WTC11 (cell line): ENCODE results near the gene RNF182. TPM values are rescaled to one million over a fixed set of nuclear protein-coding genes. Genes with fewer than 3 reads are reported as not detected.

Experiments
- ATAC-seq: fragments of 200-7000 bp; cut with Tn5 transposase; 2 replicates; pipeline ENCODE4 v1.10.0; 2021; ENCODE audit warnings: mild to moderate bottlenecking, moderate library complexity
- CTCF ChIA-PET: fragments of 300-600 bp; sonication (Branson Sonifier 250); formaldehyde crosslinking; loops from one replicate; lab custom pipeline; 2021; ENCODE audit warnings: antibody characterized with exemption; lab: Charles Lee
- POLR2A ChIA-PET: fragments of 350-600 bp; sonication (Branson Sonifier 250); formaldehyde crosslinking; loops from one replicate; lab custom pipeline; 2021; ENCODE audit warnings: antibody characterized with exemption; lab: Charles Lee
- DNase-seq: peaks from one replicate; pipeline ENCODE4 v3.0.0; 2021; ENCODE audit warnings: low spot score
- H3K27ac Mint-ChIP-seq: 2 replicates; pipeline ENCODE4 v1.8.0; 2021; ENCODE audit warnings: mixed read lengths
- H3K27me3 Mint-ChIP-seq: 2 replicates; pipeline ENCODE4 v1.8.0; 2021; ENCODE audit warnings: low read depth, mild to moderate bottlenecking, moderate library complexity, mixed read lengths
- H3K36me3 Mint-ChIP-seq: 2 replicates; pipeline ENCODE4 v1.8.0; 2021; ENCODE audit warnings: mixed read lengths
- H3K4me1 Mint-ChIP-seq: 2 replicates; pipeline ENCODE4 v1.8.0; 2022; ENCODE audit warnings: mixed read lengths
- H3K4me3 Mint-ChIP-seq: 2 replicates; pipeline ENCODE4 v1.8.0; 2021; ENCODE audit warnings: mild to moderate bottlenecking, moderate library complexity, mixed read lengths
- H3K9me3 Mint-ChIP-seq: 2 replicates; pipeline ENCODE4 v1.8.0; 2021; ENCODE audit warnings: mixed read lengths
- ATF2 ChIP-seq: sonication (generic); formaldehyde crosslinking; IDR thresholded peaks from 2 replicates; pipeline ENCODE4 v1.8.1; 2022; ENCODE audit warnings: low read depth, missing genetic modification reagents, borderline replicate concordance
- CBFB ChIP-seq: sonication (generic); formaldehyde crosslinking; IDR thresholded peaks from 2 replicates; pipeline ENCODE4 v1.8.1; 2022; ENCODE audit warnings: mild to moderate bottlenecking, low read depth, missing genetic modification reagents
- CDX4 ChIP-seq: fragments of 250-450 bp; sonication (Bioruptor Pico); IDR thresholded peaks from 2 replicates; pipeline ENCODE4 v1.9.0; 2021; ENCODE audit warnings: moderate library complexity, mild to moderate bottlenecking, inconsistent platforms, borderline replicate concordance
- ELF4 ChIP-seq: sonication (generic); formaldehyde crosslinking; IDR thresholded peaks from 2 replicates; pipeline ENCODE4 v1.8.1; 2022; ENCODE audit warnings: low read depth, mild to moderate bottlenecking, moderate library complexity, missing genetic modification reagents
- ERG ChIP-seq: fragments of 250-450 bp; sonication (Bioruptor Pico); IDR thresholded peaks from 2 replicates; pipeline ENCODE4 v1.8.0; 2021; ENCODE audit warnings: mild to moderate bottlenecking
- FOXP4 ChIP-seq: sonication (generic); formaldehyde crosslinking; IDR thresholded peaks from 2 replicates; pipeline ENCODE4 v1.8.0; 2022; ENCODE audit warnings: mild to moderate bottlenecking, missing genetic modification reagents
- GABPB1 ChIP-seq: sonication (generic); formaldehyde crosslinking; IDR thresholded peaks from 2 replicates; pipeline ENCODE4 v1.8.1; 2023; ENCODE audit warnings: mild to moderate bottlenecking, missing genetic modification reagents
- GTF2I ChIP-seq: fragments of 250-450 bp; sonication (Bioruptor Pico); conservative IDR thresholded peaks from 2 replicates; pipeline ENCODE4 v1.4.0; 2021; ENCODE audit warnings: mild to moderate bottlenecking
- PRDM15 ChIP-seq: sonication (generic); formaldehyde crosslinking; IDR thresholded peaks from 2 replicates; pipeline ENCODE4 v1.8.0; 2022; ENCODE audit warnings: missing genetic modification reagents
- TP53 ChIP-seq: sonication (generic); formaldehyde crosslinking; IDR thresholded peaks from 2 replicates; pipeline ENCODE4 v1.8.1; 2023; ENCODE audit warnings: mild to moderate bottlenecking, missing genetic modification reagents
- ZBTB21 ChIP-seq: sonication (generic); formaldehyde crosslinking; IDR thresholded peaks from 2 replicates; pipeline ENCODE4 v1.8.1; 2023; ENCODE audit warnings: mild to moderate bottlenecking, missing genetic modification reagents, borderline replicate concordance
- ZNF121 ChIP-seq: sonication (generic); formaldehyde crosslinking; IDR thresholded peaks from 2 replicates; pipeline ENCODE4 v1.8.0; 2023; ENCODE audit warnings: missing genetic modification reagents
- ZNF232 ChIP-seq: sonication (generic); formaldehyde crosslinking; IDR thresholded peaks from 2 replicates; pipeline ENCODE4 v1.8.0; 2022; ENCODE audit warnings: mild to moderate bottlenecking, missing genetic modification reagents
- total RNA-seq: library from RNA; stranded (reverse); gene quantifications from 3 replicates; pipeline ENCODE4 v1.2.3, GENCODE V29; 2021
- TF ChIP-seq, protein P1 (sequence below): sonication (generic); formaldehyde crosslinking; IDR thresholded peaks from 2 replicates; pipeline ENCODE4 v1.8.1; 2022; ENCODE audit warnings: low read depth, mild to moderate bottlenecking, moderate library complexity, missing genetic modification reagents, borderline replicate concordance
- TF ChIP-seq, protein P2 (sequence below): sonication (generic); formaldehyde crosslinking; IDR thresholded peaks from 2 replicates; pipeline ENCODE4 v1.8.1; 2023; ENCODE audit warnings: mild to moderate bottlenecking, missing genetic modification reagents, moderate library complexity
- TF ChIP-seq, protein P3 (sequence below): sonication (generic); formaldehyde crosslinking; IDR thresholded peaks from 2 replicates; pipeline ENCODE4 v1.8.1; 2022; ENCODE audit warnings: mild to moderate bottlenecking, moderate library complexity, missing genetic modification reagents

RNF182 gene
- total RNA-seq, 1 experiment from 2014 or later, result 6.7 TPM

DNA sequence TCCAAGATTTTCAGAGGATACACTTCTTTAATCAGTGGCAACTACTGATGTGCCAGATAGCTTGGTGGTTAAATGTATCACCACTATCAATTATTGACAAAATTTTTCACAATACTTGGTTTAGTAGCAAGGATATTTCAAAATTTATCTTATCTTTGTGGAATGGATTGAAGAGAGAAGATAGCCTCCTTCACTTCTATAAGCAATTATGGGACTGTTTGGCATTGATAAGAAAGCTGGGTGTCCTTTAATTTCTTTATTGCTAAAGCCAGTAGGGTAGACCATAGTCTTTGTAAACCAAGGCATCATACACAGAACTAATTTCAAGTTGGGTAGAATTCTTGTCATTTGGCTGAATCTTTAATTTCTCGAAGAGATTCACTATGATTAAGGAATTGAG, 4.9 kb upstream of the RNF182 start:
- ChIA-PET CTCF (interaction anchor here (1.4 kb wide), 1 partner anchor 9 kb away, joined by 3 read pairs; no protein-coding TSS in a partner anchor), POLR2A (no interaction called here)
- H3K4me3 Mint-ChIP-seq, result no peak overlapping the region
- no peak overlapping the region for H3K27ac Mint-ChIP-seq
- H3K9me3 Mint-ChIP-seq, result no peaks in the 10 kb centered on the region
- no peak for DNase-seq
- H3K27me3 Mint-ChIP-seq, result peaks cover 34% of the 10 kb centered on the region
- H3K36me3 Mint-ChIP-seq, result no peaks in the 10 kb centered on the region
- peaks cover 12% of the 10 kb centered on the region for H3K4me1 Mint-ChIP-seq
- no peak for TF ChIP-seq ATF2 (CRISPR knock-in tag)
- TF ChIP-seq CDX4 (CRISPR knock-in tag), result no peak
- no peak for TF ChIP-seq ZNF232 (CRISPR knock-in tag)
- TF ChIP-seq ZBTB21 (CRISPR knock-in tag), result no peak
- TF ChIP-seq, protein P1, sequence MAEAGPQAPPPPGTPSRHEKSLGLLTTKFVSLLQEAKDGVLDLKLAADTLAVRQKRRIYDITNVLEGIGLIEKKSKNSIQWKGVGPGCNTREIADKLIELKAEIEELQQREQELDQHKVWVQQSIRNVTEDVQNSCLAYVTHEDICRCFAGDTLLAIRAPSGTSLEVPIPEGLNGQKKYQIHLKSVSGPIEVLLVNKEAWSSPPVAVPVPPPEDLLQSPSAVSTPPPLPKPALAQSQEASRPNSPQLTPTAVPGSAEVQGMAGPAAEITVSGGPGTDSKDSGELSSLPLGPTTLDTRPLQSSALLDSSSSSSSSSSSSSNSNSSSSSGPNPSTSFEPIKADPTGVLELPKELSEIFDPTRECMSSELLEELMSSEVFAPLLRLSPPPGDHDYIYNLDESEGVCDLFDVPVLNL (CRISPR knock-in tag), result no peak
- TF ChIP-seq, protein P2, sequence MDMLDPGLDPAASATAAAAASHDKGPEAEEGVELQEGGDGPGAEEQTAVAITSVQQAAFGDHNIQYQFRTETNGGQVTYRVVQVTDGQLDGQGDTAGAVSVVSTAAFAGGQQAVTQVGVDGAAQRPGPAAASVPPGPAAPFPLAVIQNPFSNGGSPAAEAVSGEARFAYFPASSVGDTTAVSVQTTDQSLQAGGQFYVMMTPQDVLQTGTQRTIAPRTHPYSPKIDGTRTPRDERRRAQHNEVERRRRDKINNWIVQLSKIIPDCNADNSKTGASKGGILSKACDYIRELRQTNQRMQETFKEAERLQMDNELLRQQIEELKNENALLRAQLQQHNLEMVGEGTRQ (CRISPR knock-in tag), result no peak
- no peak for TF ChIP-seq ELF4
- no peak for TF ChIP-seq PRDM15 (CRISPR knock-in tag)
- no peak for TF ChIP-seq GTF2I (CRISPR knock-in tag)
- TF ChIP-seq ZNF121 (CRISPR knock-in tag), result no peak
- TF ChIP-seq, protein P3, sequence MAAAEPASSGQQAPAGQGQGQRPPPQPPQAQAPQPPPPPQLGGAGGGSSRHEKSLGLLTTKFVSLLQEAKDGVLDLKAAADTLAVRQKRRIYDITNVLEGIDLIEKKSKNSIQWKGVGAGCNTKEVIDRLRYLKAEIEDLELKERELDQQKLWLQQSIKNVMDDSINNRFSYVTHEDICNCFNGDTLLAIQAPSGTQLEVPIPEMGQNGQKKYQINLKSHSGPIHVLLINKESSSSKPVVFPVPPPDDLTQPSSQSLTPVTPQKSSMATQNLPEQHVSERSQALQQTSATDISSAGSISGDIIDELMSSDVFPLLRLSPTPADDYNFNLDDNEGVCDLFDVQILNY (CRISPR knock-in tag), result no peak
- TF ChIP-seq GABPB1 (CRISPR knock-in tag), result no peak
- no peak for TF ChIP-seq TP53 (CRISPR knock-in tag)
- TF ChIP-seq FOXP4 (CRISPR knock-in tag), result no peak
- TF ChIP-seq ERG, result no peak
- TF ChIP-seq CBFB (CRISPR knock-in tag), result no peak
- no peak for ATAC-seq
